Common myeloid progenitor, CD34-positive (primary cell): ENCODE measurements around the gene MPV17.

Experiments
- CTCF ChIA-PET: fragments of 350-600 bp; sonication (Branson Sonifier 250); formaldehyde crosslinking; loops from one replicate; lab custom pipeline; 2021; ENCODE audit warnings: antibody characterized with exemption; lab: Charles Lee
- POLR2A ChIA-PET: fragments of 350-600 bp; sonication (Branson Sonifier 250); formaldehyde crosslinking; loops from one replicate; lab custom pipeline; 2021; ENCODE audit warnings: antibody characterized with exemption; lab: Charles Lee
- DNase-seq, 3 donors: peaks; one replicate each; pipeline versions ENCODE4 v3.0.0 to v3.0.0-alpha.2; 2013
- H3K27ac ChIP-seq, 2 experiments: 1 replicate in 1 of 2; 2 replicates in 1 of 2; pipeline ENCODE4 v1.7.0; 2013; ENCODE audit warnings: inconsistent platforms in 2 of 2, low read length in 2 of 2, mild to moderate bottlenecking in 2 of 2, low read depth in 1 of 2, moderate library complexity in 1 of 2; ENCODE audit not compliant: severe bottlenecking in 2 of 2, insufficient read depth in 1 of 2, poor library complexity in 1 of 2
- H3K27me3 ChIP-seq, 5 experiments: replicated peaks in 2 of 5; 1 replicate in 3 of 5; 2 replicates in 2 of 5; pipeline versions ENCODE4 v1.6.1 to v1.7.0; 2013; ENCODE audit warnings: low read length in 4 of 5, mild to moderate bottlenecking in 2 of 5, moderate library complexity in 2 of 5, inconsistent platforms in 1 of 5; ENCODE audit not compliant: insufficient read depth in 5 of 5, control insufficient read depth in 4 of 5
- H3K36me3 ChIP-seq, 4 experiments: 1 replicate in 2 of 4; 2 replicates in 2 of 4; pipeline versions ENCODE4 v1.6.1 to v1.7.0; 2013; ENCODE audit warnings: low read length in 3 of 4, control low read depth in 1 of 4, mild to moderate bottlenecking in 1 of 4; ENCODE audit not compliant: control insufficient read depth in 4 of 4, insufficient read depth in 4 of 4
- H3K4me1 ChIP-seq, 4 experiments: 1 replicate in 3 of 4; 2 replicates in 1 of 4; pipeline versions ENCODE4 v1.6.1 to v1.7.1; 2013; ENCODE audit warnings: low read length in 3 of 4, mild to moderate bottlenecking in 3 of 4, control low read depth in 1 of 4, inconsistent platforms in 1 of 4, moderate library complexity in 1 of 4; ENCODE audit not compliant: control insufficient read depth in 4 of 4, insufficient read depth in 4 of 4; ENCODE audit errors: control extremely low read depth in 1 of 4
- H3K4me3 ChIP-seq, 7 experiments: 1 replicate in 4 of 7; 2 replicates in 3 of 7; pipeline versions ENCODE4 v1.5.1 to v1.7.0; 2013; ENCODE audit warnings: mild to moderate bottlenecking in 7 of 7, low read length in 6 of 7, moderate library complexity in 6 of 7, inconsistent platforms in 2 of 7, low read depth in 2 of 7, control low read depth in 1 of 7; ENCODE audit not compliant: insufficient read depth in 4 of 7, control insufficient read depth in 1 of 7; ENCODE audit errors: extremely low read depth in 1 of 7
- H3K9me3 ChIP-seq, 5 experiments: 1 replicate in 4 of 5; 2 replicates in 1 of 5; pipeline versions ENCODE4 v1.6.1 to v1.7.1; 2013; ENCODE audit warnings: low read length in 4 of 5, mild to moderate bottlenecking in 2 of 5, inconsistent platforms in 1 of 5, low read depth in 1 of 5, moderate library complexity in 1 of 5; ENCODE audit not compliant: control insufficient read depth in 4 of 5, insufficient read depth in 2 of 5; ENCODE audit errors: control extremely low read depth in 1 of 5
- WGBS: methylation state at CpG from one replicate; pipeline ENCODE4 v1.1.5; 2013; ENCODE audit not compliant: insufficient coverage; 5-methylcytosine and 5-hydroxymethylcytosine counted together

MPV17 gene

DNA sequence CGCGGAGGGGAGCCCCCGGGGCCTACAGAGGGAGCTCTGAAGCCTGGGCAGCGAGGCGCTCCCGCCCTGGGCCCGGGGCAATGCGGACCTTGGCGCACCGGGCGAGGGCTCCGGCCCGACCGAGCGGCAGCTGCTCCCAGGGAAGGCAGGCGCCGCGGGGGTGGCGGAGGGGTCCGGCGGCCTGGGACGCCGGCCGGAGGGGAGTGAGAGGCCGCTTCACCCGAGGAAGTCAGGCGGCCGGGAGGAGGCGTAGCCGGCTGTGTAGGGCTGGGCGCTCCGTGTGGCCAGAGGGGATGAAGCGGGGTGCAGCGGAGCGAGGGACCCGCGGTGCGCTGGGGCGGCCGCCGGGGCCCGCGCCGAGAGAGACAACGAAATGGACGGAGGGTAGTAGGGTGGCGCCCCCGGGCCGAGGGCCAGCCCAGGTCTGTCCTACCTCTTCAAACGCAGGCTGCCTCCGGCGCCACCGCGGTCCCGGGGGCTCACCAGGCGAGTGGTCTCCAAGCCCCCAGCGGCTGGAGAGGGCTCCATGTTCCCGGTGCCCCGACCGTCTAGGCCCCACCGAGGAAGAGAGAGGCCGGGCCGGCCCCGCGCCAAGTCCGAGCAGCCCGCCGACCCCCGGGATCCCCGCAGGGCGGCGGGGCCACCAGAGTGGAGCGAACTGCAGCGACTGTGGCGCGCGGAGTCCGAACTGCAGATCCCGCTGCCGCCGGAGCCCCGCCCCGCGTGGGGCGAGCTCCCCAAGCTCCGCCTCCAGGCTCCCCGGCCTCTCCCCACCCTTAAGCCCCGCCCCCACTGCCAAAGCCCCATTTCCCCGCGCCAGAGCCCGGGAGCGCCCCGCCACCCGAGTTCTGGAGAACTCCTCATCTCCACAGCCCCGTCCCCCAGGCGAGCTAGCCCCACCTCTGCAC is 60.3 kb downstream of the MPV17 start, which contains the start of gene SLC30A3:
TSS of gene SLC30A3 (minus strand) at position 669 of the 908 bp plus-strand sequence. CDS start at position 528, 141 bp downstream.
- POLR2A ChIA-PET, result no interaction called here
- no peaks in the 10 kb centered on the region for H3K36me3 ChIP-seq
- peak; percentile 60 to 64 (median 63) for DNase-seq
- H3K4me1 ChIP-seq, result peaks cover 0 to 37% (median 36%) of the 10 kb centered on the region in 4 experiments
- CTCF ChIA-PET, result interaction anchor here (1.0 to 9.4 kb wide), 9 partner anchors 9 to 394 kb away, joined by 3 to 119 read pairs (median 14); partner anchors contain the start of genes DNAJC5G and TRIM54
- WGBS, result 1% methylated on average over 78 of the region's 96 CpGs
- peak within 1 kb of the TSS; percentile 3 to 73 (median 56) for H3K4me3 ChIP-seq
- no peaks in the 10 kb centered on the region for H3K9me3 ChIP-seq
- H3K27ac ChIP-seq, result no peak within 1 kb of the TSS
- peaks cover 10 to 85% (median 52%) of the 10 kb centered on the region in 5 experiments for H3K27me3 ChIP-seq

DNA sequence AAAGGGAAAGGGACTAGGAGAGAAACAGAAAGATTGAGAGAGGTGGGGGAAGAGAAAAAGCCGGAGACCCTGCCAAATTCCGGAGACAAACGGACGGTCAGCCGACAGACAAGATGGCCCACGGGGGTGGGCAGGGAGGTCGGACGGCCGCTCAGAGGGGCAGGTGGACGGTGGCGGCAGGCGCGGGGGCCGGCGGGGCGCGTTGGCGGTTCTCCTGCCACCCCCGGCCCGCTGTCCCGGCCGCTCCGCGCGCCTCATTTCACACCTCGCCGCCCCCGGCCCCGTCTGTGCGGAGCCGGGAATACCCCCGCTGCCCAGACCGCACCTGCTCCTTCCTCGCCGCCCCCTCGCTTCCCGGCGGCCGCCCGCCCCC is 61.0 kb downstream of the MPV17 start:
- no peak for DNase-seq
- CTCF ChIA-PET, result interaction anchor here (1.0 to 9.4 kb wide), 5 partner anchors 11 to 395 kb away, joined by 3 to 119 read pairs (median 3); partner anchors contain the start of genes DNAJC5G and TRIM54
- H3K9me3 ChIP-seq, result no peaks in the 10 kb centered on the region
- H3K4me3 ChIP-seq, result peak overlapping the region in 3 of 7 experiments; percentile 36 to 68 (median 67)
- peaks cover 9 to 86% (median 52%) of the 10 kb centered on the region in 5 experiments for H3K27me3 ChIP-seq
- WGBS, result 8% methylated on average over 30 of the region's 40 CpGs
- H3K27ac ChIP-seq, result no peak overlapping the region
- H3K4me1 ChIP-seq, result peaks cover 0 to 37% (median 36%) of the 10 kb centered on the region in 4 experiments
- POLR2A ChIA-PET, result no interaction called here
- H3K36me3 ChIP-seq, result no peaks in the 10 kb centered on the region

DNA sequence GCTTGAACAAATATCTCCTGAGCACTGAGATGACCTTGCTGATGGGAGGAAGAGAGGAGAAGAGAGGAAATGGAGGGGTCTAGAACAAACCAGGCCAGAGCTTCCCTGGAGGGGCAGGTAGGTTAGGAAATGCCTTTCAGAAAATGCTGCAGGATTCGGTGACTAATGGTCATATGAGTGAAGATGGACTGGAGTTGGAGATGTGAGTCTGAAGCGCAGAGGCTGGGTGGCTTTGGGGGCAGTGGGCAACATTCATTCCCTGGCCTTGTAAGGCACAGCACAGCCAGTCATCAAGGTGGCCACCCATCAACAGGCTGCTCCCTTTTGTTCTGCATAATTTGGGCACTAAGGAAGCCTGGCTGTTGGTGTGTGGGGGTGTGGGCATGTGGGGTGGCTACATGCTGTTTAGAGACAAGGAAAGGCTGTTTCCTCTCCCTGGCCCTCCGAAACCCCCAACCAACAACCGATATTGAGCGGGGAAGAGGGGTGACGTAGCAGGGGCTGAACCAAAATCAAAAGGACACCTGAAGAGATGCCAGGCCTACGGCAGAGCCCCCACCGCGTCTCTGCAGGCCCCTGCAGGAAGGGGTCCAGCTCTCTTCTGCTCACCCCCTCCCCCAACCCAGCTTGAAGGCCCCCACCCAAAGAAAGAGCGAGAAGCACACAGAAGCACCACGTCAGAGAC is 61.5 kb downstream of the MPV17 start:
- Histone ChIP-seq H3K36me3 (no peaks in the 10 kb centered on the region), H3K27ac (no peak overlapping the region), H3K4me3 (peak overlapping the region in 2 of 7 experiments; percentile 36 to 67), H3K4me1 (peaks cover 0 to 37% (median 36%) of the 10 kb centered on the region in 4 experiments), H3K27me3 (peaks cover 9 to 89% (median 52%) of the 10 kb centered on the region in 5 experiments), H3K9me3 (no peaks in the 10 kb centered on the region)
- POLR2A ChIA-PET, result no interaction called here
- CTCF ChIA-PET, result interaction anchor here (1.0 to 9.4 kb wide), 3 partner anchors 19 to 395 kb away, joined by 3 to 119 read pairs (median 3); partner anchors contain the start of genes DNAJC5G and TRIM54
- WGBS, result 63% methylated on average over 6 of the region's 11 CpGs
- peak in 2 of 3 donors; percentile 11 to 24 for DNase-seq
